Measurements from ENCODE around the gene FRS2. TPM values are rescaled to one million over a fixed set of nuclear protein-coding genes. Genes with fewer than 3 reads are reported as not detected.

Gene FRS2
- polyA plus RNA-seq, 1 donor from 2014 or later = 20.2 TPM

- Histone ChIP-seq H3K9me2 (ENCODE audit: insufficient read depth, low read length) (no peaks in the 10 kb centered on the region), H3K4me2 (ENCODE audit: low read length) (no peak overlapping the region), H3K27me3 (ENCODE audit: insufficient read depth, low read depth, low read length) (no peaks in the 10 kb centered on the region), H3F3A (ENCODE audit: insufficient read depth, low read length, poor library complexity, severe bottlenecking) (no peaks in the 10 kb centered on the region), H3K4me3 (ENCODE audit: low read length) (no peak overlapping the region), H2AFZ (ENCODE audit: low read depth, low read length) (no peak overlapping the region), H4K20me1 (ENCODE audit: insufficient read depth) (no peaks in the 10 kb centered on the region), H3K36me3 (ENCODE audit: insufficient read depth, low read length) (no peaks in the 10 kb centered on the region), H3K27ac (ENCODE audit: low read length) (no peak overlapping the region), H3K9ac (ENCODE audit: low read length) (no peak overlapping the region), H3K79me2 (replicated peaks; ENCODE audit: insufficient read depth, low read length) (peaks cover 58% of the 10 kb centered on the region), H3K9me3 (ENCODE audit: low read length) (no peaks in the 10 kb centered on the region)
- no peak for TF ChIP-seq EP300 (conservative IDR thresholded peaks at IDR 0.05; ENCODE audit: poor library complexity, severe bottlenecking)
These were observed 27.3 kb downstream of the FRS2 start for GRCh38 chr12:69497308-69498026.

- TF ChIP-seq MXI1 (conservative IDR thresholded peaks at IDR 0.05; ENCODE audit: poor library complexity, severe bottlenecking) = no peak
- no peak for TF ChIP-seq POLR2AphosphoS5 (IDR thresholded peaks at IDR 0.05)
- no peak for TF ChIP-seq RAD21 (conservative IDR thresholded peaks at IDR 0.05)
- no peak for TF ChIP-seq TAF1 (IDR thresholded peaks at IDR 0.05; ENCODE audit: low read depth)
- no peak for TF ChIP-seq EP300 (conservative IDR thresholded peaks at IDR 0.05; ENCODE audit: poor library complexity, severe bottlenecking)
- TF ChIP-seq REST (IDR thresholded peaks at IDR 0.05; ENCODE audit: borderline replicate concordance) = no peak
- no peak for TF ChIP-seq EZH2 (IDR thresholded peaks at IDR 0.05; ENCODE audit: borderline replicate concordance, insufficient read depth, low read length, poor library complexity, severe bottlenecking)
- no peak for TF ChIP-seq CTCF (IDR thresholded peaks at IDR 0.05; ENCODE audit: poor library complexity, severe bottlenecking)
- TF ChIP-seq SMC3 (conservative IDR thresholded peaks at IDR 0.05; ENCODE audit: poor library complexity) = no peak
- H3K27ac ChIP-seq (ENCODE audit: low read length) = no peak overlapping the region
- H3K9me3 ChIP-seq (ENCODE audit: low read length) = no peaks in the 10 kb centered on the region
- H4K20me1 ChIP-seq (ENCODE audit: insufficient read depth) = no peaks in the 10 kb centered on the region
- no peaks in the 10 kb centered on the region for H3K9me2 ChIP-seq (ENCODE audit: insufficient read depth, low read length)
- H3K4me2 ChIP-seq (ENCODE audit: low read length) = no peak overlapping the region
- no peak overlapping the region for H2AFZ ChIP-seq (ENCODE audit: low read depth, low read length)
- no peaks in the 10 kb centered on the region for H3F3A ChIP-seq (ENCODE audit: insufficient read depth, low read length, poor library complexity, severe bottlenecking)
- no peak overlapping the region for H3K9ac ChIP-seq (ENCODE audit: low read length)
- peaks cover 38% of the 10 kb centered on the region for H3K79me2 ChIP-seq (replicated peaks; ENCODE audit: insufficient read depth, low read length)
- no peak overlapping the region for H3K4me3 ChIP-seq (ENCODE audit: low read length)
- H3K27me3 ChIP-seq (ENCODE audit: insufficient read depth, low read depth, low read length) = no peaks in the 10 kb centered on the region
- H3K36me3 ChIP-seq (ENCODE audit: insufficient read depth, low read length) = no peaks in the 10 kb centered on the region
These were observed 30.4 kb downstream of the FRS2 start for GRCh38 chr12:69500631-69501030.

Data from neural cell (in vitro differentiated cells).